Endothelial cell of umbilical vein (primary cell): ENCODE measurements around the gene CDO1. TPM values are rescaled to one million over a fixed set of nuclear protein-coding genes. Genes with fewer than 3 reads are reported as not detected.

Source experiments
- BruUV-seq: library from RNA; stranded (reverse); fragments of 400-500 nt; replicated peaks from 2 replicates; lab custom pipeline; 2021; lab: Mats Ljungman, UMichigan
- CTCF ChIA-PET: fragments of 300-600, 350-600 bp; sonication (Branson Sonifier 250); formaldehyde crosslinking; loops from one replicate; lab custom pipeline; 2021; ENCODE audit warnings: antibody characterized with exemption, inconsistent platforms; lab: Charles Lee
- POLR2A ChIA-PET: fragments of 300-600, 350-600 bp; sonication (Branson Sonifier 250); formaldehyde crosslinking; loops from one replicate; lab custom pipeline; 2021; ENCODE audit warnings: antibody characterized with exemption, inconsistent platforms; lab: Charles Lee
- DNase-seq: peaks from one replicate; pipeline ENCODE4 v3.0.0-alpha.2; 2011; ENCODE audit warnings: low read depth, low spot score
- FAIRE-seq: peaks from 2 replicates; lab custom pipeline; 2011; peaks lifted over from hg19 to GRCh38; lab: Jason Lieb, UNC
- H2AFZ ChIP-seq: 2 replicates; pipeline ENCODE4 v1.6.0; 2012; ENCODE audit warnings: low read depth, low read length, control low read depth, inconsistent platforms
- H3K27ac ChIP-seq: 2 replicates; pipeline ENCODE4 v1.5.1; 2011; ENCODE audit warnings: low read depth, mild to moderate bottlenecking, control low read depth, low read length, moderate library complexity; ENCODE audit not compliant: insufficient read depth
- H3K27me3 ChIP-seq, 2 experiments: 2 replicates each; pipeline versions ENCODE4 v1.6.0 to v1.6.1; 2011; ENCODE audit warnings: low read length in 2 of 2, mixed read lengths in 1 of 2; ENCODE audit not compliant: control insufficient read depth in 2 of 2, insufficient read depth in 2 of 2
- H3K36me3 ChIP-seq, 2 experiments: 2 replicates in 1 of 2; 3 replicates in 1 of 2; pipeline ENCODE4 v1.5.1; 2011; ENCODE audit warnings: low read length in 2 of 2, mild to moderate bottlenecking in 1 of 2, moderate library complexity in 1 of 2; ENCODE audit not compliant: control insufficient read depth in 2 of 2, insufficient read depth in 2 of 2; ENCODE audit errors: extremely low read depth in 1 of 2
- H3K4me1 ChIP-seq: 3 replicates; pipeline ENCODE4 v1.5.1; 2011; ENCODE audit warnings: mild to moderate bottlenecking, low read length; ENCODE audit not compliant: control insufficient read depth, insufficient read depth; ENCODE audit errors: extremely low read depth
- H3K4me2 ChIP-seq: 2 replicates; pipeline ENCODE4 v1.6.1; 2011; ENCODE audit warnings: low read length, control low read depth, mixed read lengths; ENCODE audit not compliant: insufficient read depth
- H3K4me3 ChIP-seq, 3 experiments: fragments of 200-600 bp in 1 of 3; sonication (generic), shearing (Covaris generic) in 1 of 3; replicated peaks in 1 of 3; 2 replicates each; pipeline ENCODE4 v1.5.1; 2011 to 2016; ENCODE audit warnings: control low read depth in 3 of 3, low read length in 3 of 3, mild to moderate bottlenecking in 2 of 3, inconsistent platforms in 1 of 3, low read depth in 1 of 3, moderate library complexity in 1 of 3; ENCODE audit not compliant: insufficient read depth in 1 of 3
- H3K79me2 ChIP-seq: 2 replicates; pipeline ENCODE4 v1.6.0; 2012; ENCODE audit warnings: low read length, inconsistent platforms; ENCODE audit not compliant: control insufficient read depth, insufficient read depth
- H3K9ac ChIP-seq: replicated peaks from 2 replicates; pipeline ENCODE3; 2011; ENCODE audit warnings: low read length, control low read depth; ENCODE audit not compliant: insufficient read depth; ENCODE audit errors: extremely low read depth
- H3K9me1 ChIP-seq: replicated peaks from 3 replicates; pipeline ENCODE4 v1.6.0; 2011; ENCODE audit warnings: mild to moderate bottlenecking, low read length; ENCODE audit not compliant: control insufficient read depth, insufficient read depth; ENCODE audit errors: extremely low read depth
- H3K9me3 ChIP-seq: replicated peaks from 2 replicates; pipeline ENCODE4 v1.5.1; 2012; ENCODE audit warnings: low read length, inconsistent platforms; ENCODE audit not compliant: control insufficient read depth, insufficient read depth
- H4K20me1 ChIP-seq: replicated peaks from 2 replicates; pipeline ENCODE3; 2011; ENCODE audit warnings: mild to moderate bottlenecking, low read length; ENCODE audit not compliant: control insufficient read depth, insufficient read depth; ENCODE audit errors: extremely low read depth
- FOS ChIP-seq: IDR thresholded peaks from 2 replicates; pipeline ENCODE4 v1.6.1; 2011; ENCODE audit warnings: mild to moderate bottlenecking, low read length, moderate library complexity, borderline replicate concordance; ENCODE audit not compliant: insufficient read depth
- GATA2 ChIP-seq: IDR thresholded peaks from 2 replicates; pipeline ENCODE4 v1.7.0; 2011; ENCODE audit warnings: low read depth, mild to moderate bottlenecking, moderate library complexity, mixed read lengths, low read length; ENCODE audit not compliant: insufficient read length, insufficient read depth
- JUN ChIP-seq: IDR thresholded peaks from 2 replicates; pipeline ENCODE4 v1.6.1; 2011; ENCODE audit warnings: borderline replicate concordance, low read depth; ENCODE audit not compliant: insufficient read length, insufficient read depth
- POLR2A ChIP-seq: IDR thresholded peaks from 2 replicates; pipeline ENCODE4 v1.6.1; 2012; ENCODE audit warnings: low read depth, mild to moderate bottlenecking, control low read depth, low read length
- POLR2AphosphoS5 ChIP-seq: IDR thresholded peaks from 2 replicates; pipeline ENCODE4 v1.6.1; 2012; ENCODE audit warnings: low read depth, mild to moderate bottlenecking, control low read depth, low read length, moderate library complexity; ENCODE audit not compliant: insufficient read depth
- dilution Hi-C: fragments of 300-500 bp; cut with MboI; formaldehyde crosslinking; loops from one replicate; pipeline ENCODE4 v1.15.0; 2019; ENCODE audit warnings: low sequenced_read_pairs; ENCODE audit not compliant: extremely low pct_ligation_motif_present
- intact Hi-C: fragments of 100-400 bp; cut with micrococcal nuclease; formaldehyde crosslinking; loops from one replicate; pipeline ENCODE4 v1.10.0; 2022
- polyA plus RNA-seq, 4 experiments: library from polyadenylated mRNA; depleted of rRNA in 3 of 4; stranded (reverse) in 3 of 4; unstranded in 1 of 4; fragments of >200 nt; gene quantifications; 2 replicates each; pipeline versions ENCODE4 v1.2.1 to v1.2.3, GENCODE V29; 2011 to 2012; ENCODE audit warnings: missing spikeins in 1 of 4
- total RNA-seq: library from RNA; stranded (reverse); gene quantifications from 2 replicates; pipeline ENCODE4 v1.2.3, GENCODE V29; 2021
- TF ChIP-seq, protein P1 (sequence below), 2 donors: IDR thresholded peaks; 1 replicate in 1 of 2; 2 replicates in 1 of 2; pipeline ENCODE4 v1.5.1; 2011; ENCODE audit warnings: low read length in 2 of 2, mild to moderate bottlenecking in 2 of 2, moderate library complexity in 2 of 2, control low read depth in 1 of 2, inconsistent platforms in 1 of 2, low read depth in 1 of 2; ENCODE audit not compliant: insufficient read depth in 1 of 2; ENCODE audit errors: extremely low read depth in 1 of 2

The CDO1 gene
- total and polyA plus RNA-seq, 2 donors (not counting 3 experiments of a cell fraction or from before 2014, with no cell fraction given) = 1.3 to 1.7 TPM

- no TSS peak for BruUV-seq
- FAIRE-seq = no peak
- Histone ChIP-seq H2AFZ (no peak overlapping the region), H4K20me1 (peaks cover 5% of the 10 kb centered on the region), H3K4me1 (peaks cover 19% of the 10 kb centered on the region), H3K27me3 (no peaks in the 10 kb centered on the region), H3K4me2 (no peak overlapping the region), H3K9me1 (no peaks in the 10 kb centered on the region), H3K79me2 (peaks cover 83% of the 10 kb centered on the region), H3K9ac (no peak overlapping the region), H3K4me3 (no peak overlapping the region), H3K9me3 (no peaks in the 10 kb centered on the region), H3K27ac (no peak overlapping the region), H3K36me3 (no peaks in the 10 kb centered on the region)
- TF ChIP-seq FOS (no peak), GATA2 (no peak), POLR2AphosphoS5 (no peak), JUN (no peak), POLR2A (no peak)
- TF ChIP-seq, protein P1, sequence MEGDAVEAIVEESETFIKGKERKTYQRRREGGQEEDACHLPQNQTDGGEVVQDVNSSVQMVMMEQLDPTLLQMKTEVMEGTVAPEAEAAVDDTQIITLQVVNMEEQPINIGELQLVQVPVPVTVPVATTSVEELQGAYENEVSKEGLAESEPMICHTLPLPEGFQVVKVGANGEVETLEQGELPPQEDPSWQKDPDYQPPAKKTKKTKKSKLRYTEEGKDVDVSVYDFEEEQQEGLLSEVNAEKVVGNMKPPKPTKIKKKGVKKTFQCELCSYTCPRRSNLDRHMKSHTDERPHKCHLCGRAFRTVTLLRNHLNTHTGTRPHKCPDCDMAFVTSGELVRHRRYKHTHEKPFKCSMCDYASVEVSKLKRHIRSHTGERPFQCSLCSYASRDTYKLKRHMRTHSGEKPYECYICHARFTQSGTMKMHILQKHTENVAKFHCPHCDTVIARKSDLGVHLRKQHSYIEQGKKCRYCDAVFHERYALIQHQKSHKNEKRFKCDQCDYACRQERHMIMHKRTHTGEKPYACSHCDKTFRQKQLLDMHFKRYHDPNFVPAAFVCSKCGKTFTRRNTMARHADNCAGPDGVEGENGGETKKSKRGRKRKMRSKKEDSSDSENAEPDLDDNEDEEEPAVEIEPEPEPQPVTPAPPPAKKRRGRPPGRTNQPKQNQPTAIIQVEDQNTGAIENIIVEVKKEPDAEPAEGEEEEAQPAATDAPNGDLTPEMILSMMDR (IDR thresholded peaks at IDR 0.05; ENCODE audit: extremely low read depth in 1 of 2, insufficient read depth in 1 of 2, low read depth in 1 of 2, low read length in 2 of 2) = no peak
- no peak for DNase-seq
- intact Hi-C loops = loop anchor here (10.0 kb wide), 1 partner anchor 672 kb away; no protein-coding TSS in a partner anchor
- dilution Hi-C loops = no loop called here
- ChIA-PET POLR2A (no interaction called here), CTCF (no interaction called here)
These were observed 30.8 kb upstream of the CDO1 start for GRCh38 chr5:115847290-115847689.
